Smooth muscle cell (in vitro differentiated cells): ENCODE data around the gene PGRMC2. TPM values are rescaled to one million over a fixed set of nuclear protein-coding genes. Genes with fewer than 3 reads are reported as not detected.
"Not testable (repeated sequence)": the region's sequence is repeated elsewhere in the genome, so short reads cannot be mapped to it uniquely, and the experiment has no call there.

Experiments used
- DNase-seq: peaks from one replicate; lab custom pipeline; 2025; ENCODE audit not compliant: unreplicated experiment; lab: John Stamatoyannopoulos, UW
- H2AFZ ChIP-seq: fragments of 200-600 bp; sonication (generic); 2 replicates; pipeline ENCODE4 v1.6.0; 2016; ENCODE audit warnings: antibody characterized with exemption, low read depth, mild to moderate bottlenecking
- H3F3A ChIP-seq: fragments of 200-600 bp; sonication (generic); 2 replicates; pipeline ENCODE4 v1.6.0; 2017; ENCODE audit warnings: antibody characterized with exemption, low read depth
- H3K27ac ChIP-seq: fragments of 200-600 bp; sonication (generic); 2 replicates; pipeline ENCODE4 v1.5.1; 2016; ENCODE audit warnings: low read depth, mild to moderate bottlenecking
- H3K27me3 ChIP-seq: fragments of 200-600 bp; sonication (generic); 2 replicates; pipeline ENCODE4 v1.6.1; 2016; ENCODE audit warnings: low read depth, mild to moderate bottlenecking
- H3K36me3 ChIP-seq: fragments of 200-600 bp; sonication (generic); 2 replicates; pipeline ENCODE4 v1.5.1; 2016; ENCODE audit warnings: low read depth
- H3K4me1 ChIP-seq: fragments of 200-600 bp; sonication (generic); 2 replicates; pipeline ENCODE4 v1.5.1; 2016; ENCODE audit warnings: low read depth
- H3K4me2 ChIP-seq: fragments of 200-600 bp; sonication (generic); 2 replicates; pipeline ENCODE4 v1.6.0; 2016; ENCODE audit warnings: mild to moderate bottlenecking
- H3K4me3 ChIP-seq: fragments of 200-600 bp; sonication (generic); 2 replicates; pipeline ENCODE4 v1.5.1; 2016; ENCODE audit warnings: mild to moderate bottlenecking
- H3K79me2 ChIP-seq: fragments of 200-600 bp; sonication (generic); 2 replicates; pipeline ENCODE4 v1.6.0; 2016; ENCODE audit warnings: low read depth, mild to moderate bottlenecking
- H3K9ac ChIP-seq: fragments of 200-600 bp; sonication (generic); 2 replicates; pipeline ENCODE4 v1.6.0; 2016; ENCODE audit warnings: low read depth
- H3K9me3 ChIP-seq: fragments of 200-600 bp; sonication (generic); replicated peaks from 2 replicates; pipeline ENCODE4 v1.5.1; 2016; ENCODE audit warnings: low read depth
- H4K20me1 ChIP-seq: fragments of 200-600 bp; sonication (generic); 2 replicates; pipeline ENCODE4 v1.6.0; 2016; ENCODE audit warnings: low read depth
- CTCF ChIP-seq: fragments of 200-600 bp; sonication (generic); IDR thresholded peaks from 2 replicates; pipeline ENCODE4 v1.5.1; 2017; ENCODE audit warnings: borderline replicate concordance, mild to moderate bottlenecking, antibody characterized with exemption; ENCODE audit not compliant: insufficient read depth, poor library complexity, severe bottlenecking
- WGBS: methylation state at CpG from one replicate; pipeline ENCODE4 v1.1.7; 2016; ENCODE audit warnings: low lambda C conversion rate; 5-methylcytosine and 5-hydroxymethylcytosine counted together
- polyA plus RNA-seq: library from polyadenylated mRNA; unstranded; fragments of >200 nt; fragmentation: Nextera tagmentation; extraction: Ambion mirVana; gene quantifications from 2 replicates; pipeline ENCODE4 v1.2.1, GENCODE V29; 2016
- total RNA-seq: library from RNA; depleted of rRNA; stranded (reverse); fragments of >200 nt; gene quantifications from 2 replicates; pipeline ENCODE4 v1.2.3, GENCODE V29; 2014

The PGRMC2 gene
- total and polyA plus RNA-seq, 2 experiments from 2014 or later = 52.1 to 56.7 TPM

- 97% methylated on average over 3 of the region's 3 CpGs for WGBS
- Histone ChIP-seq H3K4me3 (no peak overlapping the region), H3K27me3 (no peaks in the 10 kb centered on the region), H4K20me1 (no peaks in the 10 kb centered on the region), H2AFZ (no peak overlapping the region), H3K4me1 (no peaks in the 10 kb centered on the region), H3K79me2 (no peaks in the 10 kb centered on the region), H3K9me3 (no peaks in the 10 kb centered on the region), H3K27ac (no peak overlapping the region), H3K4me2 (no peak overlapping the region), H3K36me3 (no peaks in the 10 kb centered on the region), H3F3A (no peaks in the 10 kb centered on the region), H3K9ac (no peak overlapping the region)
- no peak for DNase-seq
- no peak for TF ChIP-seq CTCF
Measured at GRCh38 chr4:128255906-128256305, 31.7 kb downstream of the PGRMC2 start.

GRCh38 chr4:128249787-128250668 lies 37.6 kb downstream of the PGRMC2 start:
- DNase-seq = no peak
- H3K4me2 ChIP-seq = no peak overlapping the region
- peaks cover 4% of the 10 kb centered on the region for H3K9me3 ChIP-seq
- H3F3A ChIP-seq = no peaks in the 10 kb centered on the region
- H2AFZ ChIP-seq = no peak overlapping the region
- peaks cover 2% of the 10 kb centered on the region for H3K36me3 ChIP-seq
- no peak for TF ChIP-seq CTCF
- no peaks in the 10 kb centered on the region for H4K20me1 ChIP-seq
- no peaks in the 10 kb centered on the region for H3K4me1 ChIP-seq
- WGBS = 55% methylated on average over 4 of the region's 4 CpGs
- no peak overlapping the region for H3K27ac ChIP-seq
- H3K4me3 ChIP-seq = no peak overlapping the region
- no peak overlapping the region for H3K9ac ChIP-seq
- no peaks in the 10 kb centered on the region for H3K27me3 ChIP-seq
- H3K79me2 ChIP-seq = no peaks in the 10 kb centered on the region

- H4K20me1 ChIP-seq = no peaks in the 10 kb centered on the region
- no peak overlapping the region for H3K4me2 ChIP-seq
- no peak overlapping the region for H3K9ac ChIP-seq
- H3K9me3 ChIP-seq = peaks cover 4% of the 10 kb centered on the region
- H3K27me3 ChIP-seq = no peaks in the 10 kb centered on the region
- no peak overlapping the region for H2AFZ ChIP-seq
- no peak for TF ChIP-seq CTCF
- DNase-seq = no peak
- no peaks in the 10 kb centered on the region for H3F3A ChIP-seq
- no peak overlapping the region for H3K27ac ChIP-seq
- H3K4me1 ChIP-seq = no peaks in the 10 kb centered on the region
- H3K4me3 ChIP-seq = no peak overlapping the region
- H3K36me3 ChIP-seq = peaks cover 2% of the 10 kb centered on the region
- H3K79me2 ChIP-seq = no peaks in the 10 kb centered on the region
- 97% methylated on average over 1 of the region's 1 CpG for WGBS
Measured at GRCh38 chr4:128247906-128248305, 39.7 kb downstream of the PGRMC2 start.

- DNase-seq, H3K27ac ChIP-seq, H3K4me1 ChIP-seq, H3K9me3 ChIP-seq, H3K4me2 ChIP-seq, H3F3A ChIP-seq, H2AFZ ChIP-seq, H4K20me1 ChIP-seq, H3K27me3 ChIP-seq, H3K79me2 ChIP-seq, H3K36me3 ChIP-seq, H3K4me3 ChIP-seq, H3K9ac ChIP-seq: not testable (repeated sequence)
- 95% methylated on average over 5 of the region's 5 CpGs for WGBS
Measured at GRCh38 chr4:128245391-128245790, 42.2 kb downstream of the PGRMC2 start.
